Measurements from ENCODE around the gene CNTROB. TPM values are rescaled to one million over a fixed set of nuclear protein-coding genes. Genes with fewer than 3 reads are reported as not detected.

The CNTROB gene
- total RNA-seq, 1 experiment from 2014 or later: 39.7 TPM

- TF ChIP-seq ELF4 (CRISPR knock-in tag; IDR thresholded peaks at IDR 0.05; ENCODE audit: low read depth) (no peak; the same call in 1 of the 2 replicates), ATF1 (CRISPR knock-in tag; IDR thresholded peaks at IDR 0.05) (0 out of 2 replicates have a peak, but pooled peaks have one; percentile 43), CREB1 (CRISPR knock-in tag; IDR thresholded peaks at IDR 0.05) (peak; percentile 93), CREM (CRISPR knock-in tag; IDR thresholded peaks at IDR 0.05) (peak; percentile 75; the same call in 1 of the 2 replicates), MLX (CRISPR knock-in tag; IDR thresholded peaks at IDR 0.05) (0 out of 2 replicates have a peak, but pooled peaks have one; percentile 14), RELA (CRISPR knock-in tag; IDR thresholded peaks at IDR 0.05; ENCODE audit: borderline replicate concordance) (peak; percentile 43; the same call in 1 of the 2 replicates), ZNF281 (CRISPR knock-in tag; IDR thresholded peaks at IDR 0.05) (peak; percentile 90), GABPB1 (CRISPR knock-in tag; IDR thresholded peaks at IDR 0.05) (peak; percentile 73; the same call in 1 of the 2 replicates), ZNF671 (CRISPR knock-in tag; IDR thresholded peaks at IDR 0.05) (no peak), CDX4 (CRISPR knock-in tag; IDR thresholded peaks at IDR 0.05; ENCODE audit: borderline replicate concordance) (no peak), CBFB (CRISPR knock-in tag; IDR thresholded peaks at IDR 0.05; ENCODE audit: low read depth) (peak; percentile 92; the same call in 1 of the 2 replicates), PRDM15 (CRISPR knock-in tag; IDR thresholded peaks at IDR 0.05) (peak; percentile 24; the same call in 1 of the 2 replicates), ZNF263 (CRISPR knock-in tag; IDR thresholded peaks at IDR 0.05; ENCODE audit: low read depth) (no peak), IRF1 (CRISPR knock-in tag; IDR thresholded peaks at IDR 0.05) (peak; percentile 90), USF1 (CRISPR knock-in tag; IDR thresholded peaks at IDR 0.05) (peak; percentile 92), ZBTB21 (CRISPR knock-in tag; IDR thresholded peaks at IDR 0.05; ENCODE audit: borderline replicate concordance) (0 out of 2 replicates have a peak, but pooled peaks have one; percentile 74), ATF2 (CRISPR knock-in tag; IDR thresholded peaks at IDR 0.05; ENCODE audit: borderline replicate concordance, low read depth) (peak; percentile 10), NR3C1 (CRISPR knock-in tag; conservative IDR thresholded peaks at IDR 0.05; ENCODE audit: low read depth) (peak; percentile 95; the same call in 1 of the 2 replicates), HMGXB4 (CRISPR knock-in tag; IDR thresholded peaks at IDR 0.05) (peak; percentile 40), ZNF232 (CRISPR knock-in tag; IDR thresholded peaks at IDR 0.05) (peak; percentile 68), E2F5 (CRISPR knock-in tag; IDR thresholded peaks at IDR 0.05) (peak; percentile 69; the same call in 1 of the 2 replicates), FOXP1 (CRISPR knock-in tag; IDR thresholded peaks at IDR 0.05; ENCODE audit: borderline replicate concordance) (peak; percentile 99), NFYB (CRISPR knock-in tag; conservative IDR thresholded peaks at IDR 0.05; ENCODE audit: low read depth) (peak; percentile 68), GTF2I (CRISPR knock-in tag; conservative IDR thresholded peaks at IDR 0.05) (no peak)
Observed at GRCh38 chr17:7915611-7916384, 16.2 kb upstream of the CNTROB start, which contains the start of gene RNF227 (continued).
